OCI-LY7 (cell line): ENCODE data around the gene LRRC1. TPM values are rescaled to one million over a fixed set of nuclear protein-coding genes. Genes with fewer than 3 reads are reported as not detected.

Experiments
- BruUV-seq: library from RNA; stranded (reverse); fragments of 400-500 nt; replicated peaks from 2 replicates; lab custom pipeline; 2021; lab: Mats Ljungman, UMichigan
- CTCF ChIA-PET: fragments of 300-600 bp; sonication (Branson Sonifier 250); formaldehyde crosslinking; loops from one replicate; lab custom pipeline; 2022; ENCODE audit warnings: antibody characterized with exemption; ENCODE audit not compliant: unreplicated experiment; lab: Charles Lee
- POLR2A ChIA-PET: fragments of 300-600 bp; sonication (Branson Sonifier 250); formaldehyde crosslinking; loops from one replicate; lab custom pipeline; 2022; ENCODE audit warnings: antibody characterized with exemption; lab: Charles Lee
- DNase-seq: peaks from one replicate; pipeline ENCODE4 v3.0.0-alpha.2; 2015; ENCODE audit warnings: low spot score
- H2AFZ ChIP-seq: fragments of 200-600 bp; sonication (generic), shearing (Covaris generic); 2 replicates; pipeline ENCODE4 v1.6.1; 2014; ENCODE audit warnings: mild to moderate bottlenecking, antibody characterized with exemption, low read length, moderate library complexity
- H3K27ac ChIP-seq: fragments of 200-600 bp; sonication (generic); 2 replicates; pipeline ENCODE4 v1.5.1; 2014; ENCODE audit warnings: mixed run types, low read depth, mild to moderate bottlenecking, moderate library complexity, low read length, inconsistent platforms; ENCODE audit not compliant: poor library complexity, severe bottlenecking
- H3K36me3 ChIP-seq: fragments of 200-600 bp; sonication (generic); 2 replicates; pipeline ENCODE4 v1.6.1; 2014; ENCODE audit warnings: mild to moderate bottlenecking, antibody characterized with exemption, low read length, moderate library complexity, mixed read lengths; ENCODE audit not compliant: insufficient read depth
- H3K4me1 ChIP-seq: fragments of 200-600 bp; sonication (generic); 2 replicates; pipeline ENCODE4 v1.5.1; 2014; ENCODE audit warnings: mild to moderate bottlenecking, low read length; ENCODE audit not compliant: insufficient read depth, poor library complexity, severe bottlenecking
- H3K4me2 ChIP-seq: fragments of 200-600 bp; sonication (generic); 2 replicates; pipeline ENCODE4 v1.6.1; 2014; ENCODE audit warnings: mild to moderate bottlenecking, low read length
- H3K4me3 ChIP-seq: fragments of 200-600 bp; sonication (generic); 2 replicates; pipeline ENCODE4 v1.5.1; 2014; ENCODE audit warnings: mild to moderate bottlenecking, low read depth, low read length; ENCODE audit not compliant: poor library complexity, severe bottlenecking
- H3K79me2 ChIP-seq: fragments of 200-600 bp; sonication (generic); 2 replicates; pipeline ENCODE4 v1.6.1; 2016; ENCODE audit warnings: low read depth, mild to moderate bottlenecking, low read length, moderate library complexity, mixed read lengths; ENCODE audit not compliant: insufficient read depth
- H3K9me2 ChIP-seq: fragments of 200-600 bp; sonication (generic); 2 replicates; pipeline ENCODE4 v1.6.1; 2016; ENCODE audit warnings: mild to moderate bottlenecking, low read length, mixed read lengths; ENCODE audit not compliant: insufficient read depth
- H3K9me3 ChIP-seq: fragments of 200-600 bp; sonication (generic); 2 replicates; pipeline ENCODE4 v1.6.1; 2014; ENCODE audit warnings: mild to moderate bottlenecking, mixed run types, low read length, mixed read lengths
- H4K20me1 ChIP-seq: fragments of 200-600 bp; sonication (generic); 2 replicates; pipeline ENCODE4 v1.6.1; 2014; ENCODE audit warnings: mild to moderate bottlenecking, antibody characterized with exemption, low read length, moderate library complexity, mixed read lengths; ENCODE audit not compliant: insufficient read depth
- CTCF ChIP-seq: fragments of 200-600 bp; sonication (generic); conservative IDR thresholded peaks from 2 replicates; pipeline ENCODE4 v1.5.1; 2014; ENCODE audit warnings: mild to moderate bottlenecking, antibody characterized with exemption, low read length, moderate library complexity, mixed read lengths
- EZH2phosphoT487 ChIP-seq: fragments of 200-600 bp; sonication (generic); IDR thresholded peaks from 2 replicates; pipeline ENCODE4 v1.6.1; 2018; ENCODE audit warnings: low read depth, borderline replicate concordance, mild to moderate bottlenecking, mixed run types, antibody characterized with exemption, low read length, moderate library complexity, mixed read lengths
- intact Hi-C: fragments of 100-400 bp; cut with micrococcal nuclease; formaldehyde crosslinking; loops from one replicate; pipeline ENCODE4 v1.10.0; 2022; ENCODE audit not compliant: unreplicated experiment
- total RNA-seq, 2 experiments: library from RNA; depleted of rRNA in 1 of 2; stranded (reverse); fragments of >200 nt in 1 of 2; shearing (Covaris generic) in 1 of 2; gene quantifications; 2 replicates each; pipeline ENCODE4 v1.2.3, GENCODE V29; 2014 to 2022

LRRC1 gene
- total RNA-seq, 2 experiments from 2014 or later: 8.2 to 8.4 TPM

GRCh38 chr6:53829698-53830221 is 35.0 kb downstream of the LRRC1 start:
- Histone ChIP-seq H3K9me2 (no peaks in the 10 kb centered on the region), H3K27ac (no peak overlapping the region), H3K4me1 (no peaks in the 10 kb centered on the region), H3K79me2 (no peaks in the 10 kb centered on the region), H3K4me3 (no peak overlapping the region), H4K20me1 (peaks cover 14% of the 10 kb centered on the region), H3K36me3 (no peaks in the 10 kb centered on the region), H2AFZ (no peak overlapping the region), H3K4me2 (no peak overlapping the region), H3K9me3 (no peaks in the 10 kb centered on the region)
- no TSS peak for BruUV-seq
- ChIA-PET POLR2A (interaction anchor here (0.6 kb wide), 1 partner anchor 16 kb away, joined by 3 read pairs; no protein-coding TSS in a partner anchor), CTCF (no interaction called here)
- TF ChIP-seq EZH2phosphoT487 (no peak), CTCF (no peak)
- DNase-seq: no peak
- intact Hi-C loops: no loop called here

- intact Hi-C loops: no loop called here
- Histone ChIP-seq H3K9me2 (no peaks in the 10 kb centered on the region), H2AFZ (no peak overlapping the region), H4K20me1 (peaks cover 14% of the 10 kb centered on the region), H3K36me3 (no peaks in the 10 kb centered on the region), H3K9me3 (no peaks in the 10 kb centered on the region), H3K27ac (no peak overlapping the region), H3K4me2 (no peak overlapping the region), H3K4me3 (no peak overlapping the region), H3K4me1 (no peaks in the 10 kb centered on the region), H3K79me2 (no peaks in the 10 kb centered on the region)
- ChIA-PET POLR2A (no interaction called here), CTCF (no interaction called here)
- no peak for DNase-seq
- TF ChIP-seq EZH2phosphoT487 (no peak), CTCF (no peak)
- no TSS peak for BruUV-seq
Measured at GRCh38 chr6:53830366-53830765, 35.6 kb downstream of the LRRC1 start.

GRCh38 chr6:53831081-53831869 is 36.5 kb downstream of the LRRC1 start:
- no TSS peak for BruUV-seq
- Histone ChIP-seq H3K9me2 (no peaks in the 10 kb centered on the region), H4K20me1 (peaks cover 14% of the 10 kb centered on the region), H3K36me3 (no peaks in the 10 kb centered on the region), H3K9me3 (no peaks in the 10 kb centered on the region), H3K4me2 (no peak overlapping the region), H3K79me2 (no peaks in the 10 kb centered on the region), H2AFZ (no peak overlapping the region), H3K27ac (no peak overlapping the region), H3K4me1 (no peaks in the 10 kb centered on the region), H3K4me3 (no peak overlapping the region)
- POLR2A ChIA-PET: no interaction called here
- no peak for TF ChIP-seq CTCF
- no peak for TF ChIP-seq EZH2phosphoT487
- intact Hi-C loops: no loop called here
- CTCF ChIA-PET: no interaction called here
- no peak for DNase-seq
